BLaER1 treated with 17β-estradiol and CSF1 and Interleukin-3, amounts not matched to agents 10 nM and 100 nM (cell line): ENCODE measurements around the gene CEBPG.

Experiments used
- H3K27ac ChIP-seq, 11 experiments: shearing (Covaris generic); formaldehyde crosslinking; 2 replicates each; pipeline ENCODE4 v1.8.1; 2022
- H3K27me3 ChIP-seq, 11 experiments: shearing (Covaris generic); formaldehyde crosslinking; 2 replicates each; pipeline ENCODE4 v1.8.1; 2022
- H3K36me3 ChIP-seq, 11 experiments: shearing (Covaris generic); formaldehyde crosslinking; 2 replicates each; pipeline ENCODE4 v1.8.1; 2022
- H3K4me1 ChIP-seq, 10 experiments: shearing (Covaris generic); formaldehyde crosslinking; 2 replicates each; pipeline ENCODE4 v1.8.1; 2022
- H3K4me2 ChIP-seq, 11 experiments: shearing (Covaris generic); formaldehyde crosslinking; 2 replicates each; pipeline ENCODE4 v1.8.1; 2022
- H3K4me3 ChIP-seq, 10 experiments: shearing (Covaris generic); formaldehyde crosslinking; 2 replicates each; pipeline ENCODE4 v1.8.1; 2022
- H3K9ac ChIP-seq, 11 experiments: shearing (Covaris generic); formaldehyde crosslinking; 2 replicates each; pipeline ENCODE4 v1.8.1; 2022
- H3K9me3 ChIP-seq, 11 experiments: shearing (Covaris generic); formaldehyde crosslinking; replicated peaks in 1 of 11; 2 replicates each; pipeline ENCODE4 v1.8.1; 2022
- H4K20me1 ChIP-seq, 11 experiments: shearing (Covaris generic); formaldehyde crosslinking; 2 replicates each; pipeline ENCODE4 v1.8.1; 2022
- Cebpa-rat ChIP-seq, 11 experiments: shearing (Covaris generic); IDR thresholded peaks; 2 replicates each; pipeline ENCODE4 v1.8.1; 2022

The CEBPG gene

GRCh38 chr19:33362508-33363228 is 10.8 kb upstream of the CEBPG start:
- no peak for TF ChIP-seq Cebpa-rat (IDR thresholded peaks at IDR 0.05)
- no peak overlapping the region for H3K27ac ChIP-seq
- no peak overlapping the region for H3K4me2 ChIP-seq
- no peaks in the 10 kb centered on the region for H3K27me3 ChIP-seq
- no peak overlapping the region for H3K9ac ChIP-seq
- no peaks in the 10 kb centered on the region for H4K20me1 ChIP-seq
- no peak overlapping the region for H3K4me3 ChIP-seq
- no peaks in the 10 kb centered on the region for H3K4me1 ChIP-seq
- no peaks in the 10 kb centered on the region for H3K9me3 ChIP-seq
- H3K36me3 ChIP-seq = no peaks in the 10 kb centered on the region

GRCh38 chr19:33363476-33363875 is 10.0 kb upstream of the CEBPG start:
- no peak overlapping the region for H3K27ac ChIP-seq
- no peaks in the 10 kb centered on the region for H3K36me3 ChIP-seq
- no peak overlapping the region for H3K9ac ChIP-seq
- TF ChIP-seq Cebpa-rat (IDR thresholded peaks at IDR 0.05) = no peak
- no peaks in the 10 kb centered on the region for H3K9me3 ChIP-seq
- no peaks in the 10 kb centered on the region for H4K20me1 ChIP-seq
- H3K4me1 ChIP-seq = 0 out of 20 replicates have a peak, but pooled peaks cover 0 to 6% (median 0%) of the 10 kb centered on the region in 10 experiments
- H3K4me2 ChIP-seq = no peak overlapping the region
- H3K4me3 ChIP-seq = no peak overlapping the region
- no peaks in the 10 kb centered on the region for H3K27me3 ChIP-seq

- H3K27ac ChIP-seq = no peak overlapping the region
- H4K20me1 ChIP-seq = no peaks in the 10 kb centered on the region
- H3K9me3 ChIP-seq = no peaks in the 10 kb centered on the region
- H3K36me3 ChIP-seq = no peaks in the 10 kb centered on the region
- peaks cover 0 to 8% (median 0%) of the 10 kb centered on the region in 10 experiments; a peak in 7 of 20 replicates for H3K4me1 ChIP-seq
- H3K4me2 ChIP-seq = no peak overlapping the region
- no peak overlapping the region for H3K9ac ChIP-seq
- no peaks in the 10 kb centered on the region for H3K27me3 ChIP-seq
- H3K4me3 ChIP-seq = no peak overlapping the region
- no peak for TF ChIP-seq Cebpa-rat (IDR thresholded peaks at IDR 0.05)
These were observed 7.8 kb upstream of the CEBPG start for GRCh38 chr19:33365691-33366090.

- no peaks in the 10 kb centered on the region for H3K36me3 ChIP-seq
- no peak overlapping the region for H3K4me2 ChIP-seq
- no peak for TF ChIP-seq Cebpa-rat (IDR thresholded peaks at IDR 0.05)
- no peak overlapping the region for H3K4me3 ChIP-seq
- H3K27me3 ChIP-seq = no peaks in the 10 kb centered on the region
- H4K20me1 ChIP-seq = no peaks in the 10 kb centered on the region
- H3K9ac ChIP-seq = no peak overlapping the region
- H3K4me1 ChIP-seq = peaks cover 0 to 12% (median 2%) of the 10 kb centered on the region in 10 experiments; a peak in 12 of 20 replicates
- no peaks in the 10 kb centered on the region for H3K9me3 ChIP-seq
- no peak overlapping the region for H3K27ac ChIP-seq
These were observed 7.4 kb upstream of the CEBPG start for GRCh38 chr19:33366127-33366526.

- Histone ChIP-seq H3K27ac (no peak overlapping the region), H3K4me1 (peaks cover 4 to 20% (median 10%) of the 10 kb centered on the region in 10 experiments; a peak in 19 of 20 replicates), H3K9ac (no peak overlapping the region), H4K20me1 (no peaks in the 10 kb centered on the region), H3K4me2 (no peak overlapping the region), H3K9me3 (no peaks in the 10 kb centered on the region), H3K27me3 (no peaks in the 10 kb centered on the region), H3K4me3 (no peak overlapping the region), H3K36me3 (no peaks in the 10 kb centered on the region)
- no peak for TF ChIP-seq Cebpa-rat (IDR thresholded peaks at IDR 0.05)
These were observed 6.6 kb upstream of the CEBPG start for GRCh38 chr19:33366897-33367296.

- no peak for TF ChIP-seq Cebpa-rat (IDR thresholded peaks at IDR 0.05)
- no peak overlapping the region for H3K9ac ChIP-seq
- H4K20me1 ChIP-seq = no peaks in the 10 kb centered on the region
- H3K27me3 ChIP-seq = no peaks in the 10 kb centered on the region
- peaks cover 10 to 26% (median 15%) of the 10 kb centered on the region in 10 experiments; a peak in 19 of 20 replicates for H3K4me1 ChIP-seq
- H3K4me3 ChIP-seq = no peak overlapping the region
- no peaks in the 10 kb centered on the region for H3K9me3 ChIP-seq
- no peak overlapping the region for H3K27ac ChIP-seq
- H3K4me2 ChIP-seq = no peak overlapping the region
- H3K36me3 ChIP-seq = no peaks in the 10 kb centered on the region
These were observed 5.2 kb upstream of the CEBPG start for GRCh38 chr19:33368074-33368864.

- Histone ChIP-seq H3K4me3 (no peak overlapping the region), H4K20me1 (peaks cover 14 to 19% (median 18%) of the 10 kb centered on the region in 11 experiments), H3K36me3 (peaks cover 0 to 6% (median 3%) of the 10 kb centered on the region in 11 experiments; a peak in 4 of 22 replicates), H3K4me2 (peak overlapping the region in 7 of 11 experiments; percentile 75 to 92 (median 87); a peak in 8 of 22 replicates), H3K27me3 (no peaks in the 10 kb centered on the region), H3K4me1 (peaks cover 19 to 36% (median 26%) of the 10 kb centered on the region in 10 experiments), H3K9me3 (no peaks in the 10 kb centered on the region), H3K9ac (no peak overlapping the region; a peak in 1 of 22 replicates), H3K27ac (peak overlapping the region in 1 of 11 experiments; percentile 100; a peak in 2 of 22 replicates)
- TF ChIP-seq Cebpa-rat (IDR thresholded peaks at IDR 0.05) = no peak
These were observed 2.7 kb upstream of the CEBPG start for GRCh38 chr19:33370783-33371182.

GRCh38 chr19:33374236-33374714 is 766 bp downstream of the CEBPG start:
- Histone ChIP-seq H3K36me3 (peaks cover 8 to 34% (median 25%) of the 10 kb centered on the region in 11 experiments), H4K20me1 (peaks cover 49 to 54% (median 53%) of the 10 kb centered on the region in 11 experiments), H3K9ac (peak overlapping the region; percentile 94 to 100 (median 99)), H3K27me3 (no peaks in the 10 kb centered on the region), H3K4me3 (peak overlapping the region; percentile 75 to 97 (median 88)), H3K9me3 (no peaks in the 10 kb centered on the region), H3K4me2 (peak overlapping the region; percentile 83 to 97 (median 93)), H3K4me1 (peaks cover 50 to 63% (median 57%) of the 10 kb centered on the region in 10 experiments), H3K27ac (peak overlapping the region; percentile 95 to 100 (median 100))
- no peak for TF ChIP-seq Cebpa-rat (IDR thresholded peaks at IDR 0.05)
